GM21825 (cell line): ENCODE measurements around the gene OSBPL10.
"Not testable (repeated sequence)": the region's sequence is repeated elsewhere in the genome, so short reads cannot be mapped to it uniquely, and the experiment has no call there.

Source experiments
- ATAC-seq: cut with Tn5 transposase; IDR thresholded peaks from one replicate; pipeline ENCODE4 v1.9.1; 2021; ENCODE audit warnings: mild to moderate bottlenecking, moderate library complexity; ENCODE audit not compliant: unreplicated experiment

OSBPL10 gene

GRCh38 chr3:31992995-31993394 lies 11.9 kb upstream of the OSBPL10 start:
- not testable (repeated sequence) for ATAC-seq

GRCh38 chr3:31988271-31988670 lies 7.2 kb upstream of the OSBPL10 start:
- ATAC-seq = no peak

- ATAC-seq = no peak
Observed at GRCh38 chr3:31985831-31986230, 4.8 kb upstream of the OSBPL10 start.

GRCh38 chr3:31984321-31984720 lies 3.3 kb upstream of the OSBPL10 start:
- ATAC-seq = no peak

GRCh38 chr3:31980530-31981205 lies 394 bp downstream of the OSBPL10 start:
- no peak for ATAC-seq

- ATAC-seq = no peak
Observed at GRCh38 chr3:31979001-31979697, 1.9 kb downstream of the OSBPL10 start.

GRCh38 chr3:31978553-31978952 lies 2.5 kb downstream of the OSBPL10 start:
- ATAC-seq = no peak

- ATAC-seq = no peak
Observed at GRCh38 chr3:31977736-31978135, 3.3 kb downstream of the OSBPL10 start.

GRCh38 chr3:31976302-31976701 lies 4.8 kb downstream of the OSBPL10 start:
- no peak for ATAC-seq

- ATAC-seq = no peak
Observed at GRCh38 chr3:31974964-31975363, 6.1 kb downstream of the OSBPL10 start.

- ATAC-seq = no peak
Observed at GRCh38 chr3:31974471-31974870, 6.6 kb downstream of the OSBPL10 start.

GRCh38 chr3:31973837-31974236 lies 7.2 kb downstream of the OSBPL10 start:
- no peak for ATAC-seq

- no peak for ATAC-seq
Observed at GRCh38 chr3:31973081-31973480, 8.0 kb downstream of the OSBPL10 start.

GRCh38 chr3:31971607-31972006 lies 9.5 kb downstream of the OSBPL10 start:
- no peak for ATAC-seq

- ATAC-seq = no peak
Observed at GRCh38 chr3:31968927-31969418, 12.1 kb downstream of the OSBPL10 start.

GRCh38 chr3:31968369-31968926 lies 12.6 kb downstream of the OSBPL10 start:
- ATAC-seq = no peak

- ATAC-seq = no peak
Observed at GRCh38 chr3:31967592-31967991, 13.5 kb downstream of the OSBPL10 start.

GRCh38 chr3:31966978-31967591 lies 14.0 kb downstream of the OSBPL10 start:
- no peak for ATAC-seq

- ATAC-seq = no peak
Observed at GRCh38 chr3:31962801-31963205, 18.3 kb downstream of the OSBPL10 start.

GRCh38 chr3:31960793-31961431 lies 20.1 kb downstream of the OSBPL10 start:
- ATAC-seq = no peak
